ENCODE results near the gene RPS6KB2. TPM values are rescaled to one million over a fixed set of nuclear protein-coding genes. Genes with fewer than 3 reads are reported as not detected.
A peak's percentile ranks its signal among the peaks of the same experiment; 100 is the strongest.

RPS6KB2 gene
- total RNA-seq, 1 experiment from 2014 or later = 54.1 TPM

GRCh38 chr11:67401495-67402191 is 26.7 kb upstream of the RPS6KB2 start, which contains the start of gene PPP1CA:
PPP1CA (minus strand) TSS chr11:67401858; CDS start chr11:67401782, 76 bp downstream.
- ChIA-PET RAD21 (ENCODE audit: low non-redundant PET in 1 of 2, low total read pairs in 2 of 2, uncharacterized antibody in 2 of 2, unreplicated experiment in 2 of 2) (interaction anchor here (0.8 to 1.7 kb wide), 5 partner anchors 12 to 81 kb away, joined by 4 to 6 read pairs (median 4); partner anchors contain the start of genes AIP (in 1 of the 2) and TMEM134 (in 1 of the 2)), POLR2A (interaction anchor here (0.5 to 1.8 kb wide), 9 partner anchors 10 to 84 kb away, joined by 3 to 8 read pairs (median 4); partner anchors contain the start of genes POLD4 and RAD9A), CTCF (interaction anchor here (0.6 to 2.1 kb wide), 25 partner anchors 10 to 552 kb away, joined by 3 to 17 read pairs (median 5); partner anchors contain the start of genes AIP, NUDT8, PITPNM1 and POLD4)
- no peaks in the 10 kb centered on the region for H3K9me3 ChIP-seq (ENCODE audit: control insufficient read depth in 1 of 2, insufficient read depth in 1 of 2, low read depth in 1 of 2, low read length in 2 of 2)
- H3K36me3 ChIP-seq (ENCODE audit: control insufficient read depth in 1 of 2, insufficient read depth in 2 of 2, low read length in 2 of 2) = peaks cover 13 to 26% of the 10 kb centered on the region in 2 experiments; a peak in 3 of 4 replicates
- peak within 1 kb of the TSS; percentile 96 for H3K9ac ChIP-seq (ENCODE audit: low read length)
- intact Hi-C loops (cut with micrococcal nuclease) = loop anchor here (1.0 to 2.0 kb wide), 3 partner anchors 44 to 106 kb away; partner anchors contain the start of gene TMEM134
- H2AFZ ChIP-seq (ENCODE audit: low read depth, low read length, poor library complexity, severe bottlenecking) = no peak within 1 kb of the TSS
- H4K20me1 ChIP-seq (ENCODE audit: insufficient read depth) = no peaks in the 10 kb centered on the region
- peak within 1 kb of the TSS; percentile 82 to 90 for H3K4me3 ChIP-seq (replicated peaks in 1 of 2; ENCODE audit: low read depth in 1 of 2, low read length in 2 of 2)
- no TSS peak for BruUV-seq (replicated peaks)
- H3K4me2 ChIP-seq (ENCODE audit: low read length) = peak within 1 kb of the TSS; percentile 96
- ATAC-seq (peak; percentile 90), DNase-seq (ENCODE audit: low read depth, low spot score) (peak; percentile 53)
- peaks cover 9 to 18% of the 10 kb centered on the region in 2 experiments for H3K4me1 ChIP-seq (ENCODE audit: control insufficient read depth in 1 of 2, insufficient read depth in 2 of 2, low read length in 2 of 2)
- H3K27ac ChIP-seq (ENCODE audit: low read depth, low read length) = peak within 1 kb of the TSS; percentile 99
- H3K27me3 ChIP-seq (ENCODE audit: insufficient read depth, low read length) = no peaks in the 10 kb centered on the region
- no peaks in the 10 kb centered on the region for H3K9me2 ChIP-seq (ENCODE audit: insufficient read depth)
- H3K79me2 ChIP-seq (ENCODE audit: insufficient read depth, low read length) = peaks cover 24% of the 10 kb centered on the region
- no peak for TF ChIP-seq MAX (IDR thresholded peaks at IDR 0.05)
- no peak for TF ChIP-seq ZNF274 (IDR thresholded peaks at IDR 0.05; ENCODE audit: low read depth, low read length)
- TF ChIP-seq RAD21 (IDR thresholded peaks at IDR 0.05; ENCODE audit: low read depth) = peak; percentile 48
- no peak for TF ChIP-seq ZBTB33 (IDR thresholded peaks at IDR 0.05; ENCODE audit: extremely low read depth, insufficient replicate concordance, low read length)
- peak; percentile 42; the same call in 1 of the 2 replicates for TF ChIP-seq ZFX (IDR thresholded peaks at IDR 0.05)
- no peak for TF ChIP-seq TCF7L2 (IDR thresholded peaks at IDR 0.05; ENCODE audit: borderline replicate concordance, extremely low read depth, insufficient read depth, insufficient read length)
- TF ChIP-seq EZH2 (IDR thresholded peaks at IDR 0.05) = no peak
- TF ChIP-seq EGR1 (IDR thresholded peaks at IDR 0.05; ENCODE audit: low read depth) = no peak; the same call in 1 of the 2 replicates
- TF ChIP-seq EZH2phosphoT487 (IDR thresholded peaks at IDR 0.05; ENCODE audit: borderline replicate concordance) = no peak
- TF ChIP-seq CEBPB (IDR thresholded peaks at IDR 0.05; ENCODE audit: low read depth) = no peak
- TF ChIP-seq CTCF (IDR thresholded peaks at IDR 0.05 in 2 of 3, conservative IDR thresholded peaks at IDR 0.05 in 1 of 3; ENCODE audit: borderline replicate concordance in 1 of 3, insufficient read depth in 1 of 3, low read depth in 2 of 3, low read length in 2 of 3) = peak in 1 of 3 experiments; percentile 33; a peak in 3 of 6 replicates
- no peak for TF ChIP-seq JUND (IDR thresholded peaks at IDR 0.05)
- no peak for TF ChIP-seq ELF1 (IDR thresholded peaks at IDR 0.05; ENCODE audit: borderline replicate concordance, low read depth)
- TF ChIP-seq SP1 (IDR thresholded peaks at IDR 0.05; ENCODE audit: low read depth) = no peak
- no peak for TF ChIP-seq ATF3 (IDR thresholded peaks at IDR 0.05)
- TF ChIP-seq POLR2A (IDR thresholded peaks at IDR 0.05; ENCODE audit: borderline replicate concordance, extremely low read depth, insufficient read depth, insufficient read length) = peak; percentile 24
- TF ChIP-seq CBX3 (IDR thresholded peaks at IDR 0.05; ENCODE audit: low read depth) = no peak
- TF ChIP-seq REST (IDR thresholded peaks at IDR 0.05; ENCODE audit: low read depth) = no peak
- no peak for TF ChIP-seq FOSL1 (IDR thresholded peaks at IDR 0.05; ENCODE audit: low read depth)
